ENCODE results near the gene FABP7.
"Not testable (repeated sequence)": the region's sequence is repeated elsewhere in the genome, so short reads cannot be mapped to it uniquely, and the experiment has no call there.

FABP7 gene

GRCh38 chr6:122779667-122780066, at the start of gene FABP7:
TSS of gene FABP7 (plus strand) at chr6:122779716. CDS start at chr6:122779795, 79 bp downstream.
- DNase-seq, result no peak

- no peak for DNase-seq
Measured at GRCh38 chr6:122730334-122730733, 49.2 kb upstream of the FABP7 start.

GRCh38 chr6:122730775-122731386, 48.6 kb upstream of the FABP7 start:
- no peak for DNase-seq

DNA sequence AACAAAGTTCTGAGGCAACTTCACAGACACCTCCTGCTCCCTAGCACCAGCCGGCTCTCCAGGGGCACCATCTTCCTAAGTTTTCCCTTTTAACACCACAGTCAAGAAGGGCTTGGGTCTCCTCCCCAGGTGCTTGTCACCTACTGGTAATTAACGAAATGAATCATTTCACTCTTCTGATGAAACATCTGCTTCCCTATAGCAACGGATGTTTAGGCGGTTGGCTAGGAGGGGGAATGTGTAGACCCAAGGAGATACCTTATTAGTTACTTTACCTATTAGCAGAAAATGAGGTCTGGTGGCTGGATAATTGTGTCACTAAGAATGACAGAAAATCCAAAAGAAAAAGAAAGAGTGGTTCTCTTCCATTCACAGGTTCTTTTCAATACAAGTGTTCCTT, 46.3 kb upstream of the FABP7 start:
- no peak for DNase-seq

GRCh38 chr6:122734529-122735395, 44.8 kb upstream of the FABP7 start:
- DNase-seq, result no peak

DNA sequence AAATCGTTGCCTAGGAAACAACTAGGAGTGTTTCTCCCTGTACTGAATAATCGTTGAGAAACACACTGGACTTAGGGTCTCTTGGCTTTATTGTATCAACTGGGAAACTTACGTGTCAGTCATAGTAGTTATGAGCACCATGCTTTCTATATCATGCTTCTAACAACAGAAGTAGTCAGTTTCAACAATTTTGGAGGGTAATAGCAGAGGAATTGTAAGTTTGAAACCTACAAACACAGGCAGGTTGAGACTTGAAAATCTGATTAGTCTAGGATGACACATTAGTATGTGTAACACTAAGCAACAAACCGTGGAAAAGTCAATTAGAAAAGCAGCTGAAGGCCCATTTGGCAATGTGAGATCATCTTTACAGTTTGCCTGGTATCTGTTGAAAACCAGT, 43.9 kb upstream of the FABP7 start:
- DNase-seq, result no peak

- DNase-seq, result no peak
Measured at GRCh38 chr6:122736163-122736562, 43.4 kb upstream of the FABP7 start.

- DNase-seq, result no peak
Measured at GRCh38 chr6:122736616-122737015, 42.9 kb upstream of the FABP7 start.

DNA sequence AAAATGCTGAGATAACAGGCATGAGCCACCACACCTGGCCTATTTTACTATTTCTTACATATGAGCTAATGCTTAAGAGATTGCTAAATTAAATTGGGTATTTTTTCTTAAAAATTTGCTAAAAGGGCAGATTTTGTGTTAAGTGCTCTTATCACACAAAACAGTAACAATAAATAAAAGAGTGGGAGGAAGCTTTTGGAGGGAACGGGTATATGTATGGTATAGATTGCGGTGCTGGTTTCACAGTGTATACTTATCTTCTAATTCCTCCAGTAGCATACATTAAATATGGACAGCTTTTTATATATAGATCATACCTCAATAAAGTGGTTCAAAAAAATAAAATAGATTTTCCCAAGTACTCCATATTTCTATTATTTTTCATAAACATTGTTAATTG, 39.4 kb upstream of the FABP7 start:
- no peak for DNase-seq

GRCh38 chr6:122740936-122741335, 38.6 kb upstream of the FABP7 start:
- DNase-seq, result no peak

GRCh38 chr6:122744247-122744646, 35.3 kb upstream of the FABP7 start:
- DNase-seq, result not testable (repeated sequence)

GRCh38 chr6:122744856-122745255, 34.7 kb upstream of the FABP7 start:
- not testable (repeated sequence) for DNase-seq

DNA sequence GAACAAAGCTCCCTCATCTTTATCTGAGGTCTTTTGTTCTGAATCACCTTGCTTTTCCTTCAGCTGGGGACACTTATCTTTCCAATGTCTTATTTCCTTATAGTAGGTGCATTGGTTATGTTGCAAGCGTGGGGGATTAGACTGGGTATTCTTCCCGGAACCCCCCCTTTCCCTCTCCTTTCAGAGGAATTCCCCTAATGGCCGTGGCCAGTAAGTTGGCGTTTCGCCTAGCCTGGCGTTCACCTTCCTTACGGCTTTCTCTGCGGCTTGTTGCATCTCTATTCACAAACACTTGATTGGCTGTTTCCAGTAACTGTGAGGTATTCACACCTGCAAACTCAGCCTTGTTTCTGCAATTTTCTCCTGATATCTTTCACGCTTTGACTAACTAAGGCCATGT, 32.8 kb upstream of the FABP7 start:
- DNase-seq, result no peak

DNA sequence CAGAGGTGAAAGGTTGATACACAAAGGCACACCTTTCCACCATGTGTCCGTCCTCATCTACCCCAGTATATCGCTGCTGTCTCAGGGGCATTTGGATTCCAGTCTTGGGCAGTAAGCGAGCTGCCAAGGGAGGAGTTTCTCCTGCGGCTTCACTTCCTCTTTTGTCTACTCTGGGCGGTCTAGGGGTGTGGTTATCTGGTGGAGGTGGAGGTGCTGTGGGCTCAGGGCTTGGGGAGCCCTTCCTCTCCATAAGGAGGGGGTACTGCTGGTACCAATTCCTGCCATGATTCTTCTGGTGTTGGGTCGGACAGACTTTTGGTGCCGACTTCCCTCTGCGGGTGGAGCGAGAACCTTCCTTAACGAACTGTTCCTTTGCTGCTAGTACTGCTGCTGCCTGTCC, 31.9 kb upstream of the FABP7 start:
- no peak for DNase-seq

- DNase-seq, result not testable (repeated sequence)
Measured at GRCh38 chr6:122748945-122749344, 30.6 kb upstream of the FABP7 start.

GRCh38 chr6:122749451-122750050, 30.0 kb upstream of the FABP7 start:
- DNase-seq, result no peak

DNA sequence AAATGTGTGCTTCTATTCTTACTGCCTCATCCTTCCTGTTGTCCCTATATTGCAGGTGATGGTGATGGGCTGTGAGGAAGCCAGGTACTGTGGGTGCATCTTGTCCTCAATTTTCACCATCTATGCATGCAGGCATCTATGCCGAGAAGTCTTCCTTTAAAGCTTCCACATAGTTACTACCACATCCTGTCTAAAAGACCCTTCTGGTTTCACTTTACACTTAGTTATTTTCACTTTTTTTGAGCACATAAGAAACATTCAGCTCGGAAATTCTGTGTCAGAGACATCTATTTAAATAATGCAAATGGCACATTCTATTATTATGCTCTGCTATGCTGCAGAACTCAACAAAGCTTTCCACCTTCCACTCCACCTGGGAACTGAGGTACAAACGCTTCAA, 28.2 kb upstream of the FABP7 start:
- no peak for DNase-seq

- no peak for DNase-seq
Measured at GRCh38 chr6:122752459-122752858, 27.1 kb upstream of the FABP7 start.

DNA sequence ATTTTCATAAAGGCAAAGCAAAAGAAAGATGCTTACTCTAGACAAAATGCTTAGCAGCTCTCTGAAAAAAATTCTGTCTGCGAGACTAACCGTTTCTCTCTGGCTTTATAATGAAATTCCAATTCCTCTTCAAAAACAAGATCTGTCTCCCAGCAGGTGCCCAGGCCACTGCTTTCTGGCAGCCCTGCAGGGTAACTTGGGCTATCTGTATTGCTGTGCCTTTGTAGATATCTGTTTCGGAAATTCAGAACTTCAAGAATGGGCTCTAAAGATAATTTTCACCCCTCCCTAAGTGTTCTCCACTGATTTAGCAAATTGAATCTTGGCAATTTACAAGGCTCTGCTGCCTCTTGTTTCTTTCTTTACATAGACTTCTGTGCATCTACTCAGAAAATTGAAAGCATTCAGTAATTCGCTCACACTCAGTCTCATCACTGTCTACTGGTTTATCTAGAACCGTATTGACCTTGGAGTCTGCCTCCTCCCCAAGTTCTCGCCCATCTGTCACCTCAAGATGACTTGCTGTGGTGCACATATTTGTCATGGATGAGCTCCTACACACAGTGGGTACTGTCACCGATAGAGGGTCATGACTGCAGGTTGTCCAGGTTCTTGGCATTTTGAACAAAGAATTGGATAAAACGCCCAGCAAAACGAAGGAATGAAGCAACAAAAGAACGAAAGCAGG, 26.4 kb upstream of the FABP7 start:
- no peak for DNase-seq

DNA sequence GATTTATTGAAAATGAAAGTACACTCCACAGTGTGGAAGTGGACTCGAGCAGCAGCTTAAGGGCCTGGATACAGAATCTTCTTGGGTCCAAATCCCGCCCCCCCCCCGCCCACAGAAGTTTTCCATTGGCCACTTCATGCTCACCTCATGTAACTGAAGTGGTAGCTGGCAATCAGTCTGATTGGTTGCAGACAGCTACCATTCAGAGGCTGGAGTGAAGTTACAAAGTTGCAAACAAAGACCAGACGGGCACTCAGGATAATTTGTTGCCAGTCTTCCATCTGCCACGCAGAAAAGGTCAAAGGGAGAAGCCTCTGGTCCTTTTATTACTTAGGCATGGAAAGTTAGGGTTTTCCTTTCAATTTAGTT, 25.8 kb upstream of the FABP7 start:
- DNase-seq, result no peak

GRCh38 chr6:122754191-122754731, 25.3 kb upstream of the FABP7 start:
- DNase-seq, result no peak

DNA sequence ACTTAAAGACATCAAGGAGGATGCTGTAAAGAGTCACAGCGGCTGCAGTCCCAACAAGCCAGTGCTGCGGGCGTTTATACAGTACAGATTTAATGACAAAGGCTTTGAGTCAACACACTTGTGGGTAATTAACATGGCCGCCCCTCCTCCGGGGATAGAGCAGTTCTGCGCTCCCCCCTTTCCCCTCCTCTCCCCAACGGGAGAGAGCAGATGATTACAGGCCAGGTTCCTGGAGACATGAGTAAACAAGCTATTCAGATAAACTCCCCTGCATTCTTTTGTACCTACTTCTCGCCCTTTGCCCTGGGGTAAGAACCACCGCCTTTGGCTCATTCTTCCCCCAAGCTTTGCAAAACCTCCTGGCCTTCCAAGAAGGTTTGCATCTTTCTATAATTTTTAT, 23.6 kb upstream of the FABP7 start:
- no peak for DNase-seq

DNA sequence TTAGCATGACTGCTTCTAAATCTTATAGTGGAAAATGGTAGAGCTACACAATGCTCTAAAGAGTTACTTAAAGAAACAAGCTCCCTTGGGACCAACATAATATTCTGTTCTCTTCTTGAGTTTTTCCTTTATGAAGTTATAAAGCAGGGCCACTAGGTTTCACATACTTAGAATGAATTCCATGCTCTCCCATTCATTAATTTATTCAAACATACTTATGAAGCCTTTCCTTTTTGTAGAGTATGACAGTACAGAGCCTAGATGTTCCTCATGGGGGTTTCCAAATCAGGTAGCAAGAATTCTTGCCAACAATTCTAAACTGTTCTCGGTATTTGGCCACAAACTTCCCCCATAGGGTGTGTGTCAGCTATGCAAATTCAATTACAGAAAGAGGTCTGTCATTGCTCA, 20.6 kb upstream of the FABP7 start:
- DNase-seq, result no peak
